ENCODE measurements around the gene ERBB2.
A peak's percentile ranks its signal among the peaks of the same experiment; 100 is the strongest.

DNA sequence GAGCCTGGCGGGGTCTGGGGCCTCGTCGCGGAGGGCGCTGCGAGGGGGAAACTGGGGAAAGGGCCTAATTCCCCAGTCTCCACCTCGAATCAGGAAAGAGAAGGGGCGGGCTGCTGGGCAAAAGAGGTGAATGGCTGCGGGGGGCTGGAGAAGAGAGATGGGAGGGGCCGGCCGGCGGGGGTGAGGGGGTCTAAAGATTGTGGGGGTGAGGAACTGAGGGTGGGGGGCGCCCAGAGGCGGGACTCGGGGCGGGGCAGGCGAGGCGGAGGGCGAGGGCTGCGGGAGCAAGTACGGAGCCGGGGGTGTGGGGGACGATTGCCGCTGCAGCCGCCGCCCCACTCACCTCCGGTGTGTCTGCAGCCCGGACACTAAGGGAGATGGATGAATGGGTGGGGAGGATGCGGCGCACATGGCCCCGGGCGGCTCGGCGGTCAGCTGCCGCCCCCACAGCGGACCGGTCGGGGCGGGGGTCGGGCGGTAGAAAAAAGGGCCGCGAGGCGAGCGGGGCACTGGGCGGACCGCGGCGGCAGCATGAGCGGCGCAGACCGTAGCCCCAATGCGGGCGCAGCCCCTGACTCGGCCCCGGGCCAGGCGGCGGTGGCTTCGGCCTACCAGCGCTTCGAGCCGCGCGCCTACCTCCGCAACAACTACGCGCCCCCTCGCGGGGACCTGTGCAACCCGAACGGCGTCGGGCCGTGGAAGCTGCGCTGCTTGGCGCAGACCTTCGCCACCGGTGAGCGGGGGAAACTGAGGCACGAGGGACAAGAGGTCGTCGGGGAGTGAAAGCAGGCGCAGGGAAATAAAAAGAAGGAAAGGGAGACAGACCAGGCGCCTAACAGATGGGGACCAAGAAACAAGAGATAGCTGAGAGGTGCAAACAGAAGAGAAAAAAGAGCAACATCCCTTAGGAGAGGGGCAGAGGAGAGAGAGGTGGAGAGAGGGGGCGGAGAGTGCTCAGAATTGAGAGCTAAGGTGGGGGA is 31.6 kb upstream of the ERBB2 start, which contains the start of gene PNMT:
- TF ChIP-seq JUNB (IDR thresholded peaks at IDR 0.05; ENCODE audit: unreplicated experiment) = no peak
- TF ChIP-seq CTCF (conservative IDR thresholded peaks at IDR 0.05; ENCODE audit: low read depth in 2 of 2) = peak; percentile 60 to 76
- TF ChIP-seq POLR2AphosphoS5 (IDR thresholded peaks at IDR 0.05; ENCODE audit: low read depth) = no peak
- no peak for TF ChIP-seq STAT1 (IDR thresholded peaks at IDR 0.05; ENCODE audit: unreplicated experiment)
- peak; percentile 47 for TF ChIP-seq EZH2 (IDR thresholded peaks at IDR 0.05; ENCODE audit: low read depth, unreplicated experiment)

Measured in GM23338 (cell line).